SK-N-MC (cell line): ENCODE measurements around the gene TNPO1.

ENCODE experiments used
- EZH2 ChIP-seq: fragments of 200-600 bp; sonication (generic); IDR thresholded peaks from one replicate; pipeline ENCODE4 v1.6.1; 2017; ENCODE audit warnings: antibody characterized with exemption
- POLR2AphosphoS5 ChIP-seq: IDR thresholded peaks from 2 replicates; pipeline ENCODE4 v1.6.1; 2012; ENCODE audit warnings: mild to moderate bottlenecking, low read depth, low read length, borderline replicate concordance

- TF ChIP-seq POLR2AphosphoS5, result no peak
- no peak for TF ChIP-seq EZH2
Measured at GRCh38 chr5:72947498-72947897, 131.0 kb downstream of the TNPO1 start.
